GM19035 (cell line): ENCODE results near the gene TEKTIP1.
"Not testable (repeated sequence)": the region's sequence is repeated elsewhere in the genome, so short reads cannot be mapped to it uniquely, and the experiment has no call there.

ENCODE experiments used
- ATAC-seq: cut with Tn5 transposase; IDR thresholded peaks from one replicate; pipeline ENCODE4 v1.9.1; 2021; ENCODE audit not compliant: unreplicated experiment

The TEKTIP1 gene

GRCh38 chr19:3507371-3508120 is 31.4 kb upstream of the TEKTIP1 start:
- no peak for ATAC-seq

GRCh38 chr19:3508121-3508661 is 30.8 kb upstream of the TEKTIP1 start:
- not testable (repeated sequence) for ATAC-seq

- no peak for ATAC-seq
Measured at GRCh38 chr19:3508771-3509535, 30.0 kb upstream of the TEKTIP1 start.

- no peak for ATAC-seq
Measured at GRCh38 chr19:3509566-3509989, 29.4 kb upstream of the TEKTIP1 start.

- ATAC-seq: no peak
Measured at GRCh38 chr19:3510727-3511126, 28.2 kb upstream of the TEKTIP1 start.

GRCh38 chr19:3511506-3512251 is 27.3 kb upstream of the TEKTIP1 start:
- no peak for ATAC-seq

- no peak for ATAC-seq
Measured at GRCh38 chr19:3512562-3513228, 26.3 kb upstream of the TEKTIP1 start.

- ATAC-seq: no peak
Measured at GRCh38 chr19:3513229-3514140, 25.5 kb upstream of the TEKTIP1 start.

- ATAC-seq: no peak
Measured at GRCh38 chr19:3514930-3515329, 24.0 kb upstream of the TEKTIP1 start.

- ATAC-seq: no peak
Measured at GRCh38 chr19:3515891-3516422, 23.0 kb upstream of the TEKTIP1 start.

- no peak for ATAC-seq
Measured at GRCh38 chr19:3516675-3517207, 22.2 kb upstream of the TEKTIP1 start.

- ATAC-seq: no peak
Measured at GRCh38 chr19:3517638-3518037, 21.3 kb upstream of the TEKTIP1 start.

- ATAC-seq: no peak
Measured at GRCh38 chr19:3518255-3518654, 20.7 kb upstream of the TEKTIP1 start.

GRCh38 chr19:3518659-3519058 is 20.3 kb upstream of the TEKTIP1 start:
- no peak for ATAC-seq

GRCh38 chr19:3519126-3519525 is 19.8 kb upstream of the TEKTIP1 start:
- ATAC-seq: no peak

- no peak for ATAC-seq
Measured at GRCh38 chr19:3520166-3521103, 18.5 kb upstream of the TEKTIP1 start.

GRCh38 chr19:3521104-3521445 is 17.9 kb upstream of the TEKTIP1 start:
- ATAC-seq: no peak
